NCI-H128 (cell line): ENCODE measurements around the gene DOC2A.

Experiments
- DNase-seq: peaks from one replicate; lab custom pipeline; 2025; ENCODE audit not compliant: unreplicated experiment; lab: John Stamatoyannopoulos, UW

DOC2A gene

DNA sequence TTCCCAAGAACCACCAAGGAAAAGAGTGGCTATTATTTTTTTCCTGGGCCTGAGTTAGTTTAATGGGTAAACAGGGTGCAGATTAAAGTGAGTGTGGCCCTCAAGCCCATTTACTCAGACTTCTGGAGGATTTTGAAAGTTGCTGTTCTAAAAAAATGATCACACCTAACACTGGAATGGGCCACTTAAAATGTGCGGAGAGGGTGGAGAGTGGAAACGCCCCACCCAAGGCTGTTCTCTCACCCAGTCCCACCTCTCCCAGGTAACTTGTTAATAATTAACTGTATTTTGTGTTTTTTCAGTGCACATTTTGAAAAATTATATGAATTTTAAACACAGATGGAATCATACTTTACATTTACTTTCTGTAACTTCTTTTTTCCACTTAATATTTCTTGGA, 20.8 kb downstream of the DOC2A start:
- DNase-seq = no peak

DNA sequence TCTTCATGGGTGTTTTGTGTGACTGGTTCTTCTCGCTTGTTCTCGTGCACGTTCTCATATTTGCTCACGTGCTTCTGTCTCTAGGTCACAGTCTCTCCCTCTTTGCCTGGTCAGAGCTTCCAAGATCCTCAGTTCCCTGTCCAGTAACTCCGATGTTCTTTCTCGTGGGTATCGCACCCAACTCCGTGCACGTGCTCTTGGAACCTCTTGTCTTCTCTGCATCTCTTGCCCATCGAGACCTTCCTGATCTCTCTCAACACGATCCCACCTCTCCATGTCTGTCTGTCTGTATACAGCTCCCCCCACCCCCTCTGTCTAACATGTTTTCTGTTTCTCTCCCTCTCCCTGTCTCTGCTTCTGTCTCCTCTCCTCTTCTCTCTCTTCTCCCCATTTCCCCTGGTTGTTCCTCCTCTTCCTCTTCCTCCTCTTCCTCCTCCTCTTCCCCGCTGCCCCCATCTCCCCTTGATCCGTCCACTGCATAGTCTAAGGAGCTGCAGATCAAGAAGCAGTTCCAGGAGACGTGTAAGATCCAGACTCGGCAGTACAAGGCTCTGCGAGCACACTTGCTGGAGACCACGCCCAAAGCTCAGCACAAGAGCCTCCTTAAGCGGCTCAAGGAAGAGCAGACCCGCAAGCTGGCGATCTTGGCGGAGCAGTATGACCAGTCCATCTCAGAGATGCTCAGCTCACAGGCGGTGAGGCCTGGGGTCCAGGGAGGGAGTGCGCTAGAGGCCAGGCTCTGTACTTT, 21.5 kb downstream of the DOC2A start:
- DNase-seq = no peak

DNA sequence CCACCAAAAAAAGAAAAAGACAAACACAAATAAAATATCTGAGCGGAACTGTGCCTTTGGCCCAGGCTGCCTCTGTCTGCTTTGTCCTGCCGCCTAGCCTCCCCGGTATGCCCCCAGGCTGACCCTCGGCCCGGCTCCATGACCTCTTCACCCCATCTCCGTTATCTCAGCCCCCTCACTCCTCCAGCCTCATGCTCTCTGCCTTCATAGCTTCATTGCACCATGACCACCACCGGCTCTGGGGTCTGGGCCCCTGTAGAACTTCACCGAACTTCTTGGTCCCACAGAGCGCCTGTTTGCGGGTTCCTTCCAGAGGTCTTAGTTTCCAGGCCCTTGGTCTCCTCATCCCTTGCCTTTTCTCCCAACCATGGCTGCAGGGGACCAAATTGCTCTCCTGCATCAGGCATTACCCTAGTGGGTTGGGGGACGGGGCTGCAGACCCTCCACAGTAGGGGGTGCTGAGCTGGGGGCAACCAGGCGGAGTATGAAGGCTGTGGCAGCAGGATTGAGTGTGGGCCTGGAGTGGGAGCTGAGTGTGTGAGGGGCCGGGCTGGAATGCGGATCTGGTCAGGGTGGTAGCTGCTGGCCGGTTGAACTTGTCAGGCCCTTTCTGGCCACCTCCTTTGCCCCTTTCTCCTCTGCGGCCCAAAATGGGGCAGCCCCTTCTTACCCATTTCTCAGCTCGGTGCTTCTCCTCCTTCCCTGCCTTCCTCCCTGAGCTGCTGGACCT, 22.3 kb downstream of the DOC2A start:
- DNase-seq = no peak

DNA sequence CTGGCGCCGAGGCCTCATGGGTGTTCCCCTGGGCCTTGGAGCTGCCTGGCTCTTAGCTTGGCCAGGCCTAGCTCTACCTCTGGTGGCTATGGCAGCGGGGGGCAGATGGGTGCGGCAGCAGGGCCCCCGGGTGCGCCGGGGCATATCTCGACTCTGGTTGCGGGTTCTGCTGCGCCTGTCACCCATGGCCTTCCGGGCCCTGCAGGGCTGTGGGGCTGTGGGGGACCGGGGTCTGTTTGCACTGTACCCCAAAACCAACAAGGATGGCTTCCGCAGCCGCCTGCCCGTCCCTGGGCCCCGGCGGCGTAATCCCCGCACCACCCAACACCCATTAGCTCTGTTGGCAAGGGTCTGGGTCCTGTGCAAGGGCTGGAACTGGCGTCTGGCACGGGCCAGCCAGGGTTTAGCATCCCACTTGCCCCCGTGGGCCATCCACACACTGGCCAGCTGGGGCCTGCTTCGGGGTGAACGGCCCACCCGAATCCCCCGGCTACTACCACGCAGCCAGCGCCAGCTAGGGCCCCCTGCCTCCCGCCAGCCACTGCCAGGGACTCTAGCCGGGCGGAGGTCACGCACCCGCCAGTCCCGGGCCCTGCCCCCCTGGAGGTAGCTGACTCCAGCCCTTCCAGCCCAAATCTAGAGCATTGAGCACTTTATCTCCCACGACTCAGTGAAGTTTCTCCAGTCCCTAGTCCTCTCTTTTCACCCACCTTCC, 23.3 kb downstream of the DOC2A start:
- no peak for DNase-seq

DNA sequence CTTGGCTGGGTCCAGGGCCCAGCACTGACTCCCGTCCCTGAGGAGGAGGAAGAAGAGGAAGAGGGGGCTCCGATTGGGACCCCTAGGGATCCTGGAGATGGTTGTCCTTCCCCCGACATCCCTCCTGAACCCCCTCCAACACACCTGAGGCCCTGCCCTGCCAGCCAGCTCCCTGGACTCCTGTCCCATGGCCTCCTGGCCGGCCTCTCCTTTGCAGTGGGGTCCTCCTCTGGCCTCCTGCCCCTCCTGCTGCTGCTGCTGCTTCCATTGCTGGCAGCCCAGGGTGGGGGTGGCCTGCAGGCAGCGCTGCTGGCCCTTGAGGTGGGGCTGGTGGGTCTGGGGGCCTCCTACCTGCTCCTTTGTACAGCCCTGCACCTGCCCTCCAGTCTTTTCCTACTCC, 23.9 kb downstream of the DOC2A start:
- DNase-seq = no peak

DNA sequence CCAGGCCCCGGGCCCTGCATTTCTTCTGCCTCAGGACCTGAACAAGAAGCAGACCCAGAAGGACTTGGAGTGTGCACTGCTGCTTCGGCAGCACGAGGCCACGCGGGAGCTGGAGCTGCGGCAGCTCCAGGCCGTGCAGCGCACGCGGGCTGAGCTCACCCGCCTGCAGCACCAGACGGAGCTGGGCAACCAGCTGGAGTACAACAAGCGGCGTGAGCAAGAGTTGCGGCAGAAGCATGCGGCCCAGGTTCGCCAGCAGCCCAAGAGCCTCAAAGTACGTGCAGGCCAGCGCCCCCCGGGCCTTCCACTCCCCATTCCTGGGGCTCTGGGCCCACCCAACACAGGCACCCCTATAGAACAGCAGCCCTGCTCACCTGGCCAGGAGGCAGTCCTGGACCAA, 24.6 kb downstream of the DOC2A start:
- DNase-seq = no peak

DNA sequence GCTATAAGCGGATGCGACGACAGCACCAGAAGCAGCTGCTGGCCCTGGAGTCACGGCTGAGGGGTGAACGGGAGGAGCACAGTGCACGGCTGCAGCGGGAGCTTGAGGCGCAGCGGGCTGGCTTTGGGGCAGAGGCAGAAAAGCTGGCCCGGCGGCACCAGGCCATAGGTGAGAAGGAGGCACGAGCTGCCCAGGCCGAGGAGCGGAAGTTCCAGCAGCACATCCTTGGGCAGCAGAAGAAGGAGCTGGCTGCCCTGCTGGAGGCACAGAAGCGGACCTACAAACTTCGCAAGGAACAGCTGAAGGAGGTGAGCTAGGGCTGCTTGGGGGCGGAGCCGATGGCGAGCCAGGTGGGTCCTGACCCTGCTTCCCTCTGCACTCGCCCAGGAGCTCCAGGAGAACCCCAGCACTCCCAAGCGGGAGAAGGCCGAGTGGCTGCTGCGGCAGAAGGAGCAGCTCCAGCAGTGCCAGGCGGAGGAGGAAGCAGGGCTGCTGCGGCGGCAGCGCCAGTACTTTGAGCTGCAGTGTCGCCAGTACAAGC, 25.5 kb downstream of the DOC2A start:
- no peak for DNase-seq

DNA sequence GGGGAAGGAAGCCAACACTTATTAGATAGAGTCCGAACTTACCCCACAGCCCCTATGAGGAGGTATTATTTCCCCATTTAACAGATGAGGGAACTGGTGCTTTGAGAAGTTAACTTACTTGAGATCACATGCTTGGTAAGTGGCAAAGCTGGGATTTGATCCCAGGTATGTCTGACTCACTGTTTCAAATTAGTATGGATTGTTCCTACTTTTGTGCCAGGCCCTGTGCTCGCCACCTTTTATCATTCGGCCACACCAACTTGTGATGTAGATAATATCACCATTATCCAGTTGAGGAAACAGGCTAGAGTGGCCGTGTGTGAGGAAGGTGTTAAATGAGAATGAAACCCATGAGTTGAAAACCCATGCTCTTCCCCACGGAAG, 26.1 kb downstream of the DOC2A start:
- no peak for DNase-seq

DNA sequence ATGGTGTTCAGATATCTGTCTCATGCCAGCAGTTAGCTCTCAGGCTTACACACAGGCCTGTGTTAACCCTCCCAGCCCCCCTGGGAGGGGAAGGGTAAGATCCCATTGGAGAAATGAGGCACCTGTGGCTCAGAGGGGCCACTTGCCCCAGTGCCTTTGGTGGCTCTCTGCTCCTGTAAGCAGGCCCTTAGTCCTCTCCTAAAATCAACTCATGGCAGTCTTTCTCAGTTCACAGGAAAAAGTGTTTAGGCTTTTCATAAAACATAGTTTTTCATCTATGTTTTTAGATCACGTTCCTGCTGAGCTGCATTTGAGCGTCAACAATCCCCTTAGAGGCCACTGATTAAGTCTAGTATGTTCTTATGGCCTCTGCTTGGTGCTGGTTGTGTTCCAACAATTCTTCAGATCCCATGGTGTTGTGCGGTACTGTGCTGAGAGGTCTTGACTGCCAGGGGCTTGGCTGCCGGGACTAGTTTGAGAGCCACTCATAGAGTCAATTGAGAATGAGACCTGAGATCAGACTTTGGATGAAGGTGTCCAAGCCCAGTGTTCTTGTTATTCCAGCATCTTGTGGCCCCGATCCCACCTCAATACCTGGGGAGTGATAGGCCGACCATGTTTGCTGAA, 26.6 kb downstream of the DOC2A start:
- DNase-seq = no peak

DNA sequence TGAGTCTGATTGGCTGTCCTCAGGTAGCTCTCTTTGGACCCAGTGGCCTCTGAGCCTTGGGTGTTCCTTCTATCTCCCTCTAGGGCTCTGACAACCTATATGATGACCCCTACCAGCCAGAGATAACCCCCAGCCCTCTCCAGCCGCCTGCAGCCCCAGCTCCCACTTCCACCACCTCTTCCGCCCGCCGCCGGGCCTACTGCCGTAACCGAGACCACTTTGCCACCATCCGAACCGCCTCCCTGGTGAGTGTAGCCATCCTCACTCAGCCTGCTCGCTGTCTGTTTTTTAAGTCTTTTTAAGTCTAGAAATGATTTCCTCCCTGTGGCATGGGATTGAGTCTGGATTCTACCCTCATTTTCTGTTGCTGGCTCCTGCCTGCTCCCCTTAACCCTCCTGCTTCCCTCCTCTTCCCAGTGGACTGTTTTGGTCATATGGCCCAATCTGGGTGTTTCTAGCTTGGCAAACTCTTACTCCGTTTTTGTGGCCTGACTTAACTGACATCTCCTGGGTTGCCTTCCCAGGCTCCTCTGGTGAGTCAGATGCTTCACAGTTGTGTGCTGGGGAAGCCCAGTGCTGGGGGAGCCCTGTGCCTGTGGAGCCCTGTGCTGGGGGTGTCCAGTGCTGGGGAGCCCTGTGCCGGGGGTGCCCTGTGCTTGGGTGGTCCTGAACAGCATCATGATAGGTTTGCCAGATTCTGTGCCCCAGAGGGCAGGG, 27.2 kb downstream of the DOC2A start:
- DNase-seq = no peak

DNA sequence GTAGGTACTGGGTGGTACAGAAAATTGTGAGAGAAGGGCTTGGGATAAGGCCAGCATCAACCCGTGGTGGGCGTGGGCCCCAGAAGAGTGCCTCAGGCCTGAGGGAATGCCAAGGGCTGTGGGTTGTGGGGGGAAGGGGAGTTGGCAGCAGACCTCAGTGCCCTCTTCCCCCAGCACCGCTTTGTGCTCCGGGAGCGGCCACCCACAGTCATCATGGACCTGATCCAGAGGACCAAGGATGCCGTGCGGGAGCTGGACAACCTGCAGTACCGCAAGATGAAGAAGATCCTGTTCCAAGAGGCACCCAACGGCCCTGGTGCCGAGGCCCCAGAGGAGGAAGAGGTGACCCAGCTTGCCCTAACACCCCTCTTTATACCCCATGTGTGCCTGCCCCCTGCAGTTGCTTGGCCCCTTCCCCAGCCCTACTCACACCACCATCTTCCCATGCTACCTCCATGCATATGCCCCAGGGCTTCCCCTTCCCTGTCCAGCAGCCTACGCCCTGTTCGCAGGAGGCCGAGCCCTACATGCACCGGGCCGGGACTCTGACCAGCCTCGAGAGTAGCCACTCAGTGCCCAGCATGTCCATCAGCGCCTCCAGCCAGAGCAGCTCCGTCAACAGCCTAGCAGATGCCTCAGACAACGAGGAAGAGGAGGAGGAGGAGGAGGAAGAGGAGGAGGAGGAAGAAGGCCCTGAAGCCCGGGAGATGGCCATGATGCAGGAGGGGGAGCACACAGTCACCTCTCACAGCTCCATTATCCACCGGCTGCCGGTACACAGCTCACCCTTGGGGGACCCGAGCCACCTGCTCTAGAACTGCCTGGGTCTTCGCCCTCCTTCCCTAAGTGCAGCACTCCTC, 28.0 kb downstream of the DOC2A start:
- DNase-seq = no peak

DNA sequence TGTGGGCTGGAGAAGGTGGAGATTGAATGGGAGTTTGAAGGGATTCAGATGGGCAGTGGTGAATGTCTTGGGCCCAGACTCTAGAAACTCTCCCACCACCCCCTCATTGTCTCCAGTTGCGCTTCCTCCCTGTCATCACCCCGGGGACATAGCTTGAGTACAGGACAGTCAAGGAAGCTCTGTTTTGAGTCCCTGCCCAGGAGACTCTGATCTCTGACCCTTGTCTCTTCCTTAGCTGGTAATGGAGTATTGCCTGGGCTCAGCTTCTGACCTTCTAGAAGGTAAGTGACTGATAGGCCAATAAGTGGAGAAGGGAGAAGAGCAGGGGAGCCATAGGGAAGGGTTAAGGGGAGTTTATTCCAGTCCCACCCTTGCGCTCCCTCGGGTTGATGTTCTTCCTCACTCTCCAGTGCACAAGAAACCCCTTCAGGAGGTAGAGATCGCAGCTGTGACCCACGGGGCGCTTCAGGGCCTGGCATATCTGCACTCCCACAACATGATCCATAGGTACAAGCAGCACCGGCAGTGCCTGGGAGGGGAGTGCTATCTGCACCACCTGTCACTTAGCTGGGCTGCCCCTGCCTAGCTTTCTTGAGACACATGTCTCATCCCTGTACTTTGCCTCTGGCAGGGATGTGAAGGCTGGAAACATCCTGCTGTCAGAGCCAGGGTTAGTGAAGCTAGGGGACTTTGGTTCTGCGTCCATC, 32.1 kb downstream of the DOC2A start:
- DNase-seq = no peak

DNA sequence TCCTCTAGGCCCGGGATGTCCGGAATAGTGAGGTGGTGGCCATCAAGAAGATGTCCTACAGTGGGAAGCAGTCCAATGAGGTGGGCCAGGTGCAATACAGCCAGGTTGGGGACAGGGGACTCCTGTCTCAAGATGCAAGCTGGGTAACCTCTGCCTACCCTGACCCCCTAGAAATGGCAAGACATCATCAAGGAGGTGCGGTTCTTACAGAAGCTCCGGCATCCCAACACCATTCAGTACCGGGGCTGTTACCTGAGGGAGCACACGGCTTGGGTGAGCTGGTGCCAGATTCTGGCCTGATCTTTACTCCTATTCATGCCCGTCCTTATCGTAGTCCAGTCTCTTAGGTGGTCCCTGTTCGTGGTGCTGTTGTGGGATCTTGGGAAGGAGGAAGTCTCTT, 32.7 kb downstream of the DOC2A start:
- DNase-seq = no peak

DNA sequence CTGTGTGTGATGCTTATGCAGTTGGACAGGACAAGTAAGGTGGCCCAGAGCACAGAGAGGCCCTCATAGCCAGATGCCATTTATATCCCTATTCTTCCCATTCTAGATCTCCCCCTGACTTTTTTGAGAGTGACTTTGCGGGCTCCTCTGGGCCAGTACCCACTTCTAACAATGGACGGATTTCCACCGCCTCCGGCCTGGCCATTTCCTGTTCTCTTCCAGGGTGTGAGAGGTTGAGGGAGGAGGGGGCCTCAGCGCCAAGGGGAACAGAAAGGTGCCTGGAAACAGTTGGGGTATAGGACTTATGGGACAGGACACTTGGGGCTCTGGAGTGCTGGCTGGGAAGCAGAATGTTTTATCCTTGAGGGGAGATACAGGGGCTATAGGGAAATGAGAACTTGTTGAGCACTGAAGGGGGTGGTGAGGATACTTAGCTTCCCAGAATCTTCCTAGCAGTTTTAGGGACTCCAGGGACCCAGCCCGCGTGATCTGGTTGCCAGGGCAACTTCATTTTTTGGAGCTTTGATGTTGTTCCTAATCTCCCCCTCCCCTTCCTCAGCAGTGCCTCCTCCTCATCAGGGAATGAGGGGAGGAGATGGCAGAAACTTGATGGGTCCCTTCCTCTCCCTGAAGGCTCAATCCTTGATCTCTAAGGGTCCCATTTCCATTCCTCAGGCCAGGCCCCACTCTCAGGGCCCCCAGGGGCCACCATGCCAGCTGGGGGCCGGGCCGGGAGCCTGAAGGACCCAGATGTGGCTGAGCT, 33.6 kb downstream of the DOC2A start:
- no peak for DNase-seq

DNA sequence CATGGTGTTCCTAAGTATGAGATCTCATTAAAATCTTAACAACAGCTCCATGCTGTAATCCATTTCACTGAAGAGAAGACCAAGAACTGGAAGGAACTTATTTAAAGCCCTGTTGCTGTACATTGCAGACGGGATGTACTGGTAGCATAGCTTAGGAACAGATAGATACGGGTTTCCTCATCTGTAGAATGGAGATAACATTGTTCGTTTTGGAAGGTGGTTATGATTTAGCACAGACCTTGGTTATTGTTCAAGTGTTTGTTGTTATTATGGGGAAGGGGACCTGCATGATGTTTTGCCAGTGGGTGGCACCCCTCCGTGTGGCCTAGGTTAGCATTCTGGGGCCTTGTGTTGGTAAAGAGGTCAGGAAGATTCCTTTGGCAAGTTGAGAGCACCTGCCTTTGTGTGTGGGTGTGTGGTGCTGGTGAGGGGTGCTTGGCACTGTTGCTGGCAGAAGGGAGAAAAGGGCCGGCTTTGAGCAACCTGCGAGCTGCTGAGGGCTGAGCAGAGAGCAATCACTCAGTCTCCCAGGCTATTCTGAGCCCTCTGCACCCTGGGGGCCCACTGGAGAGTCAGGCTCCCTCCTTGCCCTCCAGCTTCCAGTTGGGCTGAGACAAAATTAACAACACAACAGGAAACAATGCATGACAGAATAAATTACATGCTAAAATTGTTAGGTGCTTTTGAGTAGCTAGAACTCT, 34.9 kb downstream of the DOC2A start:
- DNase-seq = no peak

DNA sequence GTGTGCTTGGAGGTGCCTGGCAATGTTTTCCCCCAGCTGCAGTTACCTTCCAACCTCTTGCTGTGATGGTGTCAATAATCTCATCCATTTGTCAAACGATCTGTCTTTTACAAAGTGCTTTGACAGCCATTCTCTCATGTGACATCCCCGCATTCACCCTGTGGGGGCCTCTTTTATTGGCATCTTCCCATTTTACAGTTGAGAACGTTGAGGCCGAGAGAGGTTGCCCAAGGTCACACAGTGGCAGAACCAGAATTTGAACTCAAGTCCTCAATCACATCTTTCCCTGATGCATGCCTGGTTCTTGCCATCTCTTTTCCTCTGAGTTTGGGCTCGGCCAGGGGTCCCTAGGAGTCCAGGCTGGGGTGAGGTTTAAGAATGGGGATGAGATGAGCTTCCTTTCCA, 35.7 kb downstream of the DOC2A start:
- DNase-seq = no peak

DNA sequence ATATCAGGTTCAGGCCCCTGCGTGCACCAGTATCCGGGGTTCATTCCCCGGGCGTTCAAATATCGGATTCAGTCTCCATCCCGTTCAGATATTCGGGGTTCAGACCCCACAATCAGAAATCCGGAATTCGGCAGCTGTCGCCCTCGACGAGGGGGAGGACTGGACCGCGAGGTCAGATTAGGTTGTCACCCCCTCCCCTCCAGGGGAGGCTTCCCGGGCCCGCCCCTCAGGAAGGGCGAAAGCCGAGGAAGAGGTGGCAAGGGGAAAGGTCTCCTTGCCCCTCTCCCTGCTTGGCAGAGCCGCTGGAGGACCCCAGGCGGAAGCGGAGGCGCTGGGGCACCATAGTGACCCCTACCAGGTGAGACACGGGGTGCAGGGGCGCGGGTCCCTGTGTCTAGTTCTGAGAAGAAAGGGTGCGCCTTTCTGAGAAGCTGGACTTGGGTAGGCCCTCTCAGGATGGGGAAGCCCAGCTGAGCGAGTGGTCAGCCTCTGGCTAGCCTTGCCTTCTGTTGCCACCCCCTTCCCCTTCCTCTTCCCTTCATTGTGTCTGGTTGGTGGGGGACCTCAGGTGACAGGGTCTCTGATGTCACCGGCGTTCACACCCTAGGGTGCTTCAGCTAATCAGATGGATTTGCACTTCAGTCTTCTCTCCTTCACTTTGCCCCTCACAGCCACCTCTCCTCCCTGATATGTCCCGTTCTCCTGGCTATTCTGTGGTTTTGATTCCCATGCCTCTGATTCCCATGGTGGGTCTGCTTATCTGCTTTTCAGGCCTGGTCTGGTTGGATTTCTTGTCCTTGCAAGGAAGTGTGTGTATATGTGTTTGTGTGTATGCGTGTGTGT, 36.3 kb downstream of the DOC2A start:
- DNase-seq = no peak
